ENCODE results near the gene JMJD7.

JMJD7 gene

GRCh38 chr15:41882689-41883483, 55.0 kb downstream of the JMJD7 start:
- no peak for DNase-seq (ENCODE audit: low read depth in 2 of 2)

- DNase-seq (ENCODE audit: low read depth in 2 of 2): no peak
These were observed 55.6 kb downstream of the JMJD7 start for GRCh38 chr15:41883484-41883825.

GRCh38 chr15:41884458-41884857, 56.6 kb downstream of the JMJD7 start:
- no peak for DNase-seq (ENCODE audit: low read depth in 2 of 2)

GRCh38 chr15:41885321-41885720, 57.4 kb downstream of the JMJD7 start:
- no peak for DNase-seq (ENCODE audit: low read depth in 2 of 2)

GRCh38 chr15:41885841-41886240, 57.9 kb downstream of the JMJD7 start:
- no peak for DNase-seq (ENCODE audit: low read depth in 2 of 2)

- DNase-seq (ENCODE audit: low read depth in 2 of 2): no peak
These were observed 58.8 kb downstream of the JMJD7 start for GRCh38 chr15:41886741-41887140.

GRCh38 chr15:41887161-41887560, 59.3 kb downstream of the JMJD7 start:
- no peak for DNase-seq (ENCODE audit: low read depth in 2 of 2)

Data from activated CD4-positive, alpha-beta T cell treated with anti-CD3 and anti-CD28 coated beads for 24 hours (primary cell).